Measurements from ENCODE around the gene TMEM132E.

TMEM132E gene

GRCh38 chr17:34606763-34607162 lies 27.4 kb downstream of the TMEM132E start:
- DNase-seq: no peak

- no peak for DNase-seq
Measured at GRCh38 chr17:34607917-34608316, 28.5 kb downstream of the TMEM132E start.

GRCh38 chr17:34609210-34609609 lies 29.8 kb downstream of the TMEM132E start:
- DNase-seq: no peak

DNA sequence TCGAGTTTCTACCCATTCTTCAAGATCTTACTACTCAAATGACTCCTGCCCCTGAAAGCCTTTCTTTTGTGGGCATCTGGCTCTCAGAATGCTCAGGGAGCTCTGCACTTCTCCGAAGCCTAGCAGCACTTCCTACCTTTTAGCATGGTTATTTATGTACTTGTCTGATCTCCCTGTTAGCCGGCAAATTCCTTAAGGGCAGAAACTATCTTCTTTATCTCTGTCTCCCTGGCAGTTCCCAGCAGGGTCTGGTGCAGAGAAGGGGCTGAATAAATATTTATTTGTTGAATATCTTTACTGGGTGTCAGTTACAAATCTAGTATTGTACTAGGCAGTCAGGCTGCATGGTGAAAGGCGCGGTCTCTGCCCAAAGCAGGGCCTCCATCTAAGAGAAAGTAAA lies 30.7 kb downstream of the TMEM132E start:
- no peak for DNase-seq

- no peak for DNase-seq
Measured at GRCh38 chr17:34610506-34610905, 31.1 kb downstream of the TMEM132E start.

DNA sequence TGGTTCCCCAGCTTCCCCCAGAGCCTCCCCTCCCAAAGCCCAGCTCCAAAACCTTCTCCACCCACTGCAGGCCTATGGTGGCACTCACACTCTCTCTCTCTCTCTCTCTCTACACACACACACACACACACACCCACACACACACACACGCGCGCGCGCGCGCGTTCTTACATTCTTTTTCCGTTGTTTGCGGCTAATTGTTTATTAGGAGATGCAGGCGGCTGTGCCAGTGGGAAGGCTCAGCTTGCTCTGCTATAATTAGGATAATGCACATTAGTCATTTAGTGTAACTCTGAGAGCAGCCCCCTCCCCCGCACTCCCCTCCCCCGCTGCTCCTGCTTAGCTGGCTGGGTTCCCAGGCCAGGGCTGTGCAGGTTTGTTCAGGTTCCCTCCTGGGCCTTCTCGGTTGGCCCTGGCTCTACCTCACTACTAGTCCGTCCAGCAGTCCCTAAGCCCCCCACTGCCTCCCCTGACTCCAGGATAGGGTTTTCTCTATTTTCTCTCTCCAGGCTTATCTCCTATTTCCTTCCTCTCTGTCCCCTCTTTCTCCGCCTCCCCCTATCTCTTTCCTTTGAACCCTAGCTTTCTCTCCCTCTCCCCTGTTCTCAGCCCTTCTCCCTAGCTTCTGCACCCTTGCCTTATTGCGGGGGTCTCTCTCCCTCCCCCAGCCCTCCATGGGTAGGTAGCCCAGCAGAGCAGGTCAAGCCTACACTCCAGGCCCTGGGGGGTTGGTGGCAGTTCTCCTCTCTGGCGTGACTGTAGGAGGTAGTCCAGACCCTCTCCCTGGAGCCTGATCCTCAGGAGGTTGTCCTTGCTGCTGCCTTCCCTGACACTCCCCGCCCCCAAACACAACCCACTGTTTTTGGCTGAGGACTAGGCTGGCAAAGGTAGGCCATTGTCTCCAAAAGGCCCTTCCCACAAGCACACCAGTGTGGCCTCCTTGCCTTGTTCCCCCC lies 34.0 kb downstream of the TMEM132E start:
- no peak for DNase-seq

DNA sequence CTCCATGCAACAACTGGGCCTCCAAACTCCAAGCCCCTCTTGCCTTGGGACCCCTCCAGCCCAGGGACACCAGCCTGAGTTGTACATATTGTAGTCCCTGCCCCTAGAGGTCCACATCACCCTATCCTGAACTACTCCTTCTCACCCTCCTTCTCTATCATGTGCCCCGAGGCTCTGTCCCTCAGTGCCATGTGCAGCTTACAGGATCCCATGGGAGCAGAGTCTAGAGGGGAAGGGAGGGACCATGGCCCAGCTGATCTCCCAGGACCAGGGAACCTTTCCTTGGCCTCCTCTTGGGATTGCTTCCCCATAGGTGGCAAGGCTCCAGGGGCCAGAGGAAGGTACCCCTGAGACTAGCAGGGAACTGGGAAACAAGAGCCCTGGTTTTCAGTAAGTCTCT lies 35.3 kb downstream of the TMEM132E start:
- no peak for DNase-seq

- DNase-seq: no peak
Measured at GRCh38 chr17:34615326-34615725, 35.9 kb downstream of the TMEM132E start.

DNA sequence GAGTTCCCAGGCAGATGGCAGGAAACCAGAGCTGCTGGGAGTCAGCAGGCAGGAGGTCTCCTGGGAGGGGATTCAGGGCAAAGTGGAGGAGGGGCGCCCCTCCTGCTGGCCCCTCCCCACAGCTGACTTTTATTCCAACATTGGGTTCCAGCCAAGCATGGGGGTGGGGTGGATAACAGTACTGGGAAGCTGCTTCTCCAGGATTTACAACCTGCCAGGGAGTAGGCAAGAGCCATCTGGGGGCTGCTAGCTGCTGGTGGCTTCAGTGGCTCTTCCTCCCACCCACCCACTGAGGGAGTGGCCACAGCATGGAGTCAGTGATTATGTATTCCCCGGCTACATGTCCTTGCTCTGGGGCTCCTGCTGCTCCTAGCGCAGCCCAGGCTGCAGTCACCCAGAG lies 36.8 kb downstream of the TMEM132E start:
- no peak for DNase-seq

DNA sequence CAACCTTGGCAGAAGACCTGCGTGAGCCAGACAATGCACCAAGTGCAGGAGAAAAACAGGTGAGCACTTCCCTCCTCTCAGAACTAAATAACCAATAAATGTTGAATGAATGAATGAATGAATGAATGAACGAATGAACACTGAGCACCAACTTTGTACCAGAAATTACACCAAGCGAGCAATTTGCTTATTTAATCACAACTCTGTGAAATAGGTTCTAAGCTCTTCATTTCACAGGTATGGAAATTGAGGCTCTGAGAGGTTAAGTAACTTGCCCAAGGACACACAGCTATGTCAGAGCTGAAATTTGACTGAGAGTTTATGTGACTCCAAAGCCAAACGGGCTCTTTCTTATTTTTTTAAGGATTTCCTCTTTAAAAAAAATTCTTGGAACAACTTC lies 38.0 kb downstream of the TMEM132E start:
- no peak for DNase-seq

DNA sequence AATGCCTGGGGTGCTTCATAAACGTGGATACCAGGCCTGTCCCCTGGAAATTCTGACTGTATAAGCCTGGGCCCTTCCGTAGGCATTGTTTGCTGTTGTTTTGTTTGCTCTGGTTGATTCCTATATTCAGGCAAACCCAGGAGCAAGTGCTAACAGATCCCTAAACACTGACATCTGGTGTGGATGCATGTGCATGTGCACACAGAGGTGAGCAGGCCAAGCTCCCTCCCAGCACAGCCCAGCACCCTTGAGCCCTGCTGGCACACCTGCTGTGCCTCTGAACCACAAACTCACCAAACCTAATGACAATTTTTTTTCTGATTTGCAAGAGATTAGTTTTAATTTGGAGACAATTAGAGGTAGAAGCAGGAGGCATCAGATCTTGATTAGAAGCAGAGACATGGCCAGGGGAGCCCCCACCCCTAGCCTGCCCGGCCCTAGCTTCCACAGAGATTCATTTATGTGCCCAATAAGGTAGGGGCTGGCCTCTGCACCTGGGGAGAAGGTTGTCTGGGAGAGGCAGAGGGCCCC lies 40.4 kb downstream of the TMEM132E start:
- DNase-seq: no peak

DNA sequence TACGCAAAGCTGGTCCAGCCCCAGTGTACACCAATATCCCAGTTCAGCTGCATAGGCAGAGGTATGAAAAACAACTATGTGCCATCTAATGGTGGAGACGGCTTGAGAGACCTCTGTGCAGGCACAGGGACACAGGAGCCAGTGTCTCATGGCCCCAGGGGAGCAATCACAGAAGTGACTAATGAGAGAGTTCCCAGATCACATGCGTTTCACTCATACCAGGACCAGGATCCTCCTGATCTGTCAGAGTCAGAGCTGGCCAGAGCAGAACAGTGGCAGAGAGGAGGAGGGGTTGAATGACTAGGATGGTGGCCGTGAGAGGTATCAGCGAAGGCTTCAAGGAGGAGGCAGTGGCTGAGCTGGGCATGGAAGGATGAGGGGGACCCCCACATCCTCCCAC lies 41.1 kb downstream of the TMEM132E start:
- DNase-seq: no peak

- DNase-seq: no peak
Measured at GRCh38 chr17:34622862-34623623, 43.7 kb downstream of the TMEM132E start.

- no peak for DNase-seq
Measured at GRCh38 chr17:34623856-34624766, 44.7 kb downstream of the TMEM132E start.

- DNase-seq: no peak
Measured at GRCh38 chr17:34624767-34625383, 45.5 kb downstream of the TMEM132E start.

GRCh38 chr17:34626121-34626681 lies 46.8 kb downstream of the TMEM132E start:
- DNase-seq: no peak

DNA sequence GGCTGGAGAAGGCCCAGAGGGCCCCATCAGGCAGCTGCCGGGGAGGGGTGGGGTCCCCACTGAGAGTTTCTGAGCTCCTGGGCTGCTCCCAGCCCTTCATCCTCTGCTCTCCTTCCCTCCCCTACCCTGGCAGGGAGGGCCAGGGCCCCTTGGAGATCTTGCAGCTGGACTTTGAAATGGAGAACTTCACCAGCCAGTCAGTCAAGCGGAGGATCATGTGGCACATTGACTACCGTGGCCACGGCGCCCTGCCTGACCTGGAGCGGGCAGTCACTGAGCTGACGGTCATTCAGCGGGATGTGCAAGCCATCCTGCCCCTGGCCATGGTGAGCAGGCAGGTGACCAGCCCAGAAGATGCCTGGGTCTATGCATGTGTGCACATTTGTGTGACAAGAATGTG lies 49.5 kb downstream of the TMEM132E start:
- no peak for DNase-seq

GRCh38 chr17:34633351-34633750 lies 54.0 kb downstream of the TMEM132E start:
- DNase-seq: no peak

DNA sequence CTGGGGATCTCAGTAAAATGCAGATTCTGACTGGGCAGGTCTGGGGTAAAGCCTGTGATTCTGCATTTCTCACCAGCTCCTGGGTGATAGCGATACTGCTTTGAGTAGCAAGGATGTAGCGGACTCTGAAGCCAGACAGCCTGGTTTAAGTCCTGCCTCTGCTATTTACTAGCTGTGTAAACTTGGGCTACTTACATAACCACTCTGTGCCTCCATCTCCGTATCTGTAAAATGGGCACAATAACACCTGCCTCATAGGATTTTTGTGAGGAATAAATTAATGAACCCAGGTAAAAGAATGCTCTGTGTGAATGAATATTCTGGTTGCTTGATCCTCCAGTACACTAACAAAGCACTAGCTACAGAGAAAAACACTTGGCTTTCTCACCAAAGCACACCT lies 54.4 kb downstream of the TMEM132E start:
- no peak for DNase-seq

- DNase-seq: no peak
Measured at GRCh38 chr17:34634551-34635160, 55.3 kb downstream of the TMEM132E start.

DNA sequence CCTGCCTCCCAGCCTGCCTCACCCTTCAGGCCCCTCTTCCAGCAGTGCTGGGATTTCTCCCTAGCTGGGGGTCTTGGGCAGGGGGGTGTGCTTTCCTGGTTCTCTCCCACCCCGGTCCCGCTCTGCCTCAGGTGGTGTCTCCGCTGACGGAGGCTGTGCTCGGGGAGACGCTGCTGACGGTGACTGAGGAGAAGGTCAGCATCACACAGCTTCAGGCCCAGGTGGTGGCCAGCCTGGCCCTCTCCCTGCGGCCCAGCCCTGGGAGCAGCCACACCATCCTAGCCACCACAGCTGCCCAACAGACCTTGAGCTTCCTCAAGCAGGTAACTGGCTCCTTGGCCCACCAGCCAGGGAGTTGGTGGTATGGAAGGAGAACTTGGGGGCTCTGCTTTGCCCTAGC lies 56.5 kb downstream of the TMEM132E start:
- no peak for DNase-seq
